GM03348 (cell line): Measurements from ENCODE around the gene TRAM2.
A peak's percentile ranks its signal among the peaks of the same experiment; 100 is the strongest.

Experiments used
- DNase-seq: peaks from one replicate; pipeline ENCODE4 v3.0.0; 2012; ENCODE audit warnings: low spot score

Gene TRAM2

GRCh38 chr6:52568320-52568719 lies 8.5 kb downstream of the TRAM2 start:
- DNase-seq = no peak

DNA sequence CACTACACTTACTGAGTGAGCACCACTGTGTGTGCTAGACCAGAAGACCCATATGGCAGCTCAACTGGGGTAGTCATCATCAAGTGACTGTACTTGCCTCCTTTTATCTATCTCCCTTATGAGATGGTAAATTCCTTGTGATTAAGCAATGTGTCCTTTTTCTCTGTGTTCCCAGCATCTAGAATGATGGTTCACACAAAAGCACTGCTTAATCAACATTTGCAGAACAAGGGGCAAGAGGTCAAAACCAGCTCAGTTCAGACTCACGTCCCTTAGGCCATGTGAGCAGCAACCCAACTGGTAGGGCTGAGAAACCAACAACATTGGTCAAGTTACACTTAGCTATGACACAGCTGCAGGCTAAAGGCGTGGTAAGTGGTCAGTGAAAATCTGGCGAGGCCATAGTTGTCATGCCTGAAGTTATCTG lies 10.0 kb downstream of the TRAM2 start:
- peak; percentile 59 for DNase-seq

GRCh38 chr6:52566201-52566600 lies 10.7 kb downstream of the TRAM2 start:
- no peak for DNase-seq

- no peak for DNase-seq
These were observed 12.0 kb downstream of the TRAM2 start for GRCh38 chr6:52564856-52565255.

DNA sequence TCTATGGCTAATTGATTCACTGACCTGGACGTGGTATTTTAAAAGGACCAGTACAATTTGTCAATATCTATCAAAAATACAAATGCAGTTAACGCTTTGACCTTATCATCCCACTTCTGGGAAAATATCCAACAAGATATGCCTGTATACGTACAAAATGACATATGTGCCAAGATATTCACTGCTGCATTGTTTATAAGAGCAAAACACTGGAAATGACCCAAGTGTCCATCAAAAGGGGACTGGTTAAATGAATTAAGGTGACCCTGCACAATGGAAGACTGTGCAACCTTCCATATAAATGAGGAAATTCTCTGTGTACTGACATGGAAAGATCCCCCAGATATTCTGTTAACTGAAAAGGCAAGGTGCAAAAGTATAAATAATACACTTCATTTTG lies 13.9 kb downstream of the TRAM2 start:
- DNase-seq = no peak

- DNase-seq = no peak
These were observed 16.4 kb downstream of the TRAM2 start for GRCh38 chr6:52560462-52560861.

- no peak for DNase-seq
These were observed 18.4 kb downstream of the TRAM2 start for GRCh38 chr6:52558266-52559000.

- DNase-seq = no peak
These were observed 19.2 kb downstream of the TRAM2 start for GRCh38 chr6:52557389-52558265.

DNA sequence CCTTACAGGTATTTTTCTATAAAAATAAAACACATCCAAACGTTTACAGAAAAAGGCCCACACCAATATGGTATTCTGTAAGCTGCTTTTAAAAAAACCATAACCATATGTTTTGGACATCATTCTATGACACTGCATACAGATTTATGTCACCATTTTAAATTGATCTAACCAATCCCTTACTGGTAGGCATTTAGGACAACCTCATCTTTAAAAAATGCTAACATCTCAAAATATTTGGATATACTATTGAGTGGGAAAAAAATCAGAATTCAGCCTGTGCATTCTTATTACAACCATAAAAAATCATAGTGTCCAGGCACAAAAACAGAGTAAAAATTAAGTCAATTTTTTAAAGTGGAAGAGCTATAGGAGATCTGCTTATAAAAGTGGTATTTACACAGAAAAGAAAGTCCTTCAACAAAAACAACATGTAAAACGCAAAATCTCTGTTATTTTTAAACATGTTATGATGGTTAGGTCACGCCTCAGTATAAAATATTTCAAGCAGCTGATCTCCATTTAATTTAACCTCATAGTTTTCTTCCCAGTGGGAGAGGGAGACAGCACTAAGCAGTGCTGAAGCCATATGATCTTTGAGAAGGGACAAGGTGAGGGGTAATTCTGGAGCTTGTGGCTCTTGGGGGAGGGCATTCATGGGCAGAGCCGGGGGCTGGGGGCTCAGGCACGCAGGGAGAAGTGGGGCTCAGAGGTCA lies 21.2 kb downstream of the TRAM2 start:
- no peak for DNase-seq

DNA sequence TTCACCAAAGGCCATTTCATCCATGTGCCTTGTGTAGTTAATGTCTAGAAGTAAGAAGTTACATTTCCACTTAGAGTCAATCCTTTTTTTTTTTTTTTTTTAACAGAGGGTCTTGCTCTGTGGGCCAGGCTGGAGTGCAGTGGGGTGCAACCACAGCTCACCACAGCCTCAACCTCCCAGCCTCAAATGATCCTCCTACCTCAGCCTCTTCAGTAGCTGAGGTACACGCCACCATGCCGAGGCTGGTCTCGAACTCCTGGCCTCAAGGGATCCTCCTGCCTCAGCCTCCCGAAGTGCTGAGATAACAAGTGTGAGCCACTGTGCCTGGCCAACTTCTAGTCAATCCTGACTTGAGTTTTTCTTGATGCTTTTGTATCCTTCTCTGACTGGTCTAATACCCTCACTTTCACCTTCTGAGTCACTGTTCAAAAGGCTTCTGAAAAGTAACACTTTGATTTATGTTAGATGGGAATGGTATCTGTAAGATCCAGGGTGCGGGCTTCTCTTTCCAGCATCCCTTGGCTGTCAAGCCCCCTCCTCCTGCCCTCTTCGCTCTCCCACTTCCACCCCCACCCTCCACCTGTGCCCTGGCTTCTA lies 22.1 kb downstream of the TRAM2 start:
- no peak for DNase-seq

GRCh38 chr6:52553719-52554118 lies 23.1 kb downstream of the TRAM2 start:
- DNase-seq = no peak

DNA sequence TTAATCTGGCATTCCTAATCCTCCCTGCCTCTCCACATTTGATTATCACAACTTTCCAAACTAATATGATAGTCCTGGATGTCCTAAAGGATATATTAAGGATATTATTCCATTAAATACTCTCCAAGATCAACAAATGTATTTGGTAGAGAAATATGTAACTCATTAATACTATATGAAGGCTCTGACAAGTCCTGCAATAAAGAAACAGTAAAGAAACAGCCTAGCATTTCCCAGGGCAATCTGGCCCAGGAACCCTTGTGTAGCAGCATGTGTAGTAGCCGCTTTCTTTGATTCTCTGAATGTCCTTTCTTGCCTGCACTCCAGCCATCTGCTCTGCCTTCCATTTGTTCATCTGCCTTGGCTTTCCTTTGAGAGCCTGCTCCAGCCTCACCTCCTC lies 23.7 kb downstream of the TRAM2 start:
- no peak for DNase-seq

GRCh38 chr6:52552278-52552643 lies 24.6 kb downstream of the TRAM2 start:
- no peak for DNase-seq

- DNase-seq = peak; percentile 81
These were observed 25.2 kb downstream of the TRAM2 start for GRCh38 chr6:52551483-52552277.

- no peak for DNase-seq
These were observed 26.0 kb downstream of the TRAM2 start for GRCh38 chr6:52550870-52551269.

GRCh38 chr6:52550014-52550575 lies 26.8 kb downstream of the TRAM2 start:
- no peak for DNase-seq

DNA sequence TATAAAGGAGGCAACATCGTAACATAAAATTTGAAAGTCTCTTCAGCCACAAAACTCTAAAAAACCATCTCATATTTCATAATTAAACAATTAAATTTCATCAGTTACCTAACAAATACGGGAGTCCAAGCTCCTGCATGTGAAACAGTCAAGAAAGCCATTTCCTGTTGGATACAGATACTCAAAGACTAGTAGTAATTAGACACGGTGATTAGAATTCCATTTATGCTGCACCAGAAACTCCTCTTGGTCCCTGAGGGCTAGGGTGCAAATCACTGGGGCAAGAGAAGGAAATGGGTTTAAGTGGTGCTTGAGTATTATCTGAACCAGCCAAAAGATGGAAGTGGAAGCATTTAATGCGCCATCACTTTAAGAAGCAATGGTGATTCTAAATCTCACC lies 27.4 kb downstream of the TRAM2 start:
- DNase-seq = no peak

GRCh38 chr6:52548999-52549398 lies 27.9 kb downstream of the TRAM2 start:
- no peak for DNase-seq

- no peak for DNase-seq
These were observed 28.5 kb downstream of the TRAM2 start for GRCh38 chr6:52548353-52548713.

DNA sequence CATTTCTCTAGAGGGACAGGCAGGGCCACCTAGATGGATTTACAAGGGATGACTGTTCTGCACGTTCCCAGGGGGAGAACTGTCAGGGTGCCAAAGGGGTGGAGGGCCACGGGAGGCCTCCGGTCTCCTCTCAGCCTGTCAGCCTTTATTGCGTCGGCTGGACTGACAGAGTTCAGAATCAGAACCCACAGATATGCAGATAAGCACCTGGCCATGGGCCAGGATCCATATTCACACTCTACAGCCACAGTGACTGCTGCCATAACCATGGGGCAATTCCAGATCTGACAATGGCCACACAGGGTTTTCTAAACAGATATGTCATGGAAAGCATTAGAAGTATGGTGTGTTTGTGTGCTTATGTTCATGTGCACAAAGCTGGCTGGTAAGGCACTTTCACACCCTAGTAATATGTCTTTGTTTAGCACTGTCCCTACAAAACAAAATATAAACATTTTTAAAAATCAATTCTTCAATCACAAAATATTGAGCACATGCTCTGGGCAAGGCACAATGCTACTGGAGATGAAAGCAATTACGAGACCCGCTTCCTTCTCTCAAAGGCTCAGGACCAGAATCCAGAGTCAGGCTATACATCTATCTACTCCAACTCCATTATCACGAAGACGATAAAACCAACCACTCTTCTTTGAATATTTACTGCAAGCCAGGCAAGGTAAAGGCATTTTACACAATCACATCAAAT lies 29.1 kb downstream of the TRAM2 start:
- DNase-seq = no peak

- DNase-seq = no peak
These were observed 30.2 kb downstream of the TRAM2 start for GRCh38 chr6:52546678-52547077.
